Subcutaneous abdominal adipose tissue (tissue), 5 donors: ENCODE results near the gene HMCN2.
A peak's percentile ranks its signal among the peaks of the same experiment; 100 is the strongest.

Experiments
- H3K27ac ChIP-seq: one replicate; pipeline ENCODE4 v1.7.0; 2013; ENCODE audit warnings: low read depth, mild to moderate bottlenecking, inconsistent platforms, low read length, moderate library complexity
- H3K27me3 ChIP-seq, 5 donors: one replicate each; pipeline ENCODE4 v1.7.0; 2013; ENCODE audit warnings: low read length in 5 of 5, inconsistent platforms in 1 of 5; ENCODE audit not compliant: control insufficient read depth in 5 of 5, insufficient read depth in 4 of 5
- H3K36me3 ChIP-seq, 5 donors: one replicate each; pipeline ENCODE4 v1.7.0; 2013; ENCODE audit warnings: low read length in 5 of 5; ENCODE audit not compliant: control insufficient read depth in 5 of 5, insufficient read depth in 5 of 5
- H3K4me1 ChIP-seq, 5 donors: one replicate each; pipeline ENCODE4 v1.7.0; 2013; ENCODE audit warnings: low read length in 5 of 5, mild to moderate bottlenecking in 3 of 5, moderate library complexity in 1 of 5; ENCODE audit not compliant: control insufficient read depth in 5 of 5, insufficient read depth in 5 of 5
- H3K4me3 ChIP-seq, 5 donors: one replicate each; pipeline ENCODE4 v1.7.0; 2013; ENCODE audit warnings: low read length in 5 of 5, low read depth in 1 of 5
- H3K9ac ChIP-seq, 5 donors: one replicate each; pipeline ENCODE4 v1.7.0; 2013; ENCODE audit warnings: low read length in 5 of 5, mild to moderate bottlenecking in 4 of 5, moderate library complexity in 3 of 5
- H3K9me3 ChIP-seq, 5 donors: one replicate each; pipeline ENCODE4 v1.7.0; 2013; ENCODE audit warnings: low read length in 5 of 5; ENCODE audit not compliant: control insufficient read depth in 5 of 5
- donor health status: healthy.
- donor health status: healthy.
- donor health status: healthy.
- donor health status: healthy.
- donor health status: healthy.

Gene HMCN2

GRCh38 chr9:130239741-130240241 is 25.8 kb upstream of the HMCN2 start:
- Histone ChIP-seq H3K27me3 (peaks cover 0 to 12% (median 0%) of the 10 kb centered on the region in 5 donors), H3K27ac (no peak overlapping the region), H3K36me3 (no peaks in the 10 kb centered on the region), H3K4me3 (no peak overlapping the region), H3K4me1 (peaks cover 0 to 15% (median 10%) of the 10 kb centered on the region in 5 donors), H3K9me3 (no peaks in the 10 kb centered on the region), H3K9ac (no peak overlapping the region)

GRCh38 chr9:130240410-130241197 is 25.0 kb upstream of the HMCN2 start:
- Histone ChIP-seq H3K27me3 (peaks cover 0 to 12% (median 0%) of the 10 kb centered on the region in 5 donors), H3K9ac (no peak overlapping the region), H3K36me3 (no peaks in the 10 kb centered on the region), H3K4me3 (no peak overlapping the region), H3K4me1 (peaks cover 0 to 15% (median 10%) of the 10 kb centered on the region in 5 donors), H3K27ac (no peak overlapping the region), H3K9me3 (no peaks in the 10 kb centered on the region)

DNA sequence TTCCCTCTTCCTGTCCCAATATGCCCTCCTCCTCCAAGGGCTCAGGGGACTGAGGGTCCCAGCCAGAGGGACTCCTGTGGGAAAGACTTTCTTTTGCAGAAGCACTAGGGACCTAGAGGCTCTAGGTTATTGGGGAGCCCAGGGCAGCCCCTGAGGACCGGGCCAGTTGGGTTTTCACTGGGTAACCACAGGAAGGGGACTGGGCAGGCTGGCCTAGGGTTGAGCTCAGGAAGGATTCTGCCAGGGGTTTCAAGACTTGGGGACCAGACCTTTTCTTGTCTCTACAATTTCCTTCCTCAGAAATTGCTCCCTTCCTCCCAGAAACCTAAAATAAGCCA is 24.4 kb upstream of the HMCN2 start:
- H3K9me3 ChIP-seq = no peaks in the 10 kb centered on the region
- H3K27ac ChIP-seq = no peak overlapping the region
- no peaks in the 10 kb centered on the region for H3K36me3 ChIP-seq
- H3K9ac ChIP-seq = no peak overlapping the region
- peaks cover 0 to 12% (median 0%) of the 10 kb centered on the region in 5 donors for H3K27me3 ChIP-seq
- peaks cover 0 to 10% (median 6%) of the 10 kb centered on the region in 5 donors for H3K4me1 ChIP-seq
- H3K4me3 ChIP-seq = no peak overlapping the region

- peaks cover 0 to 10% (median 0%) of the 10 kb centered on the region in 5 donors for H3K27me3 ChIP-seq
- no peaks in the 10 kb centered on the region for H3K9me3 ChIP-seq
- peak overlapping the region in 1 of 5 donors; percentile 11 for H3K4me3 ChIP-seq
- peaks cover 0 to 8% (median 6%) of the 10 kb centered on the region in 5 donors for H3K4me1 ChIP-seq
- no peaks in the 10 kb centered on the region for H3K36me3 ChIP-seq
- H3K27ac ChIP-seq = no peak overlapping the region
- no peak overlapping the region for H3K9ac ChIP-seq
Observed at GRCh38 chr9:130242270-130243014, 23.1 kb upstream of the HMCN2 start.

- H3K27ac ChIP-seq = no peak overlapping the region
- no peaks in the 10 kb centered on the region for H3K36me3 ChIP-seq
- no peak overlapping the region for H3K9ac ChIP-seq
- peak overlapping the region in 2 of 5 donors; percentile 11 to 50 for H3K4me3 ChIP-seq
- H3K4me1 ChIP-seq = peaks cover 0 to 8% (median 6%) of the 10 kb centered on the region in 5 donors
- H3K9me3 ChIP-seq = no peaks in the 10 kb centered on the region
- H3K27me3 ChIP-seq = peaks cover 0 to 10% (median 0%) of the 10 kb centered on the region in 5 donors
Observed at GRCh38 chr9:130243015-130243881, 22.3 kb upstream of the HMCN2 start.

GRCh38 chr9:130243882-130244170 is 21.7 kb upstream of the HMCN2 start:
- Histone ChIP-seq H3K27ac (no peak overlapping the region), H3K36me3 (no peaks in the 10 kb centered on the region), H3K4me3 (no peak overlapping the region), H3K27me3 (peaks cover 0 to 10% (median 0%) of the 10 kb centered on the region in 5 donors), H3K9ac (no peak overlapping the region), H3K9me3 (no peaks in the 10 kb centered on the region), H3K4me1 (peaks cover 0 to 8% (median 6%) of the 10 kb centered on the region in 5 donors)

- H3K4me1 ChIP-seq = peaks cover 0 to 8% (median 6%) of the 10 kb centered on the region in 5 donors
Observed at GRCh38 chr9:130244548-130245165, 20.9 kb upstream of the HMCN2 start.

DNA sequence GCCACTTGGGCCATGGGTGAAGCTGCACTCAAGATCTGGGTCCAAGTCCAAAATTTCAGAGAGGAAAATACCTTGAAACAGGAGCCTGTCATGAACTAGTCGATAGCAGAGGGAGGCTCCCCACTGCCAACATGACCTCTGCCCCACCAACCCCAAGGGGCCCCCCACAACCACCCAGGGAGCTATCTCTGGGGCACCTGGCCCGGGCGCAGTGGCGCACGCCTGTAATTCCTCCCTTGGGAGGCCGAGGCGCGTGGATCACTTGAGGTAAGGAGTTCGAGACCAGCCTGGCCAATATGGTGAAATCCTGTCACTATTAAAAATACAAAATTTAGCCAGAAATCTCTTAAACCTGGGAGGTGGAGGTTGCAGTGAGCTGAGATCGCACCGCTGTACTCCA is 20.1 kb upstream of the HMCN2 start:
- peaks cover 0 to 8% (median 6%) of the 10 kb centered on the region in 5 donors for H3K4me1 ChIP-seq
- H3K27me3 ChIP-seq = peaks cover 0 to 10% (median 0%) of the 10 kb centered on the region in 5 donors
- no peak overlapping the region for H3K9ac ChIP-seq
- no peak overlapping the region for H3K27ac ChIP-seq
- H3K36me3 ChIP-seq = no peaks in the 10 kb centered on the region
- no peaks in the 10 kb centered on the region for H3K9me3 ChIP-seq
- H3K4me3 ChIP-seq = no peak overlapping the region

More at GRCh38 chr9:130244548-130245165, 20.9 kb upstream of the HMCN2 start:
- Histone ChIP-seq H3K9ac (no peak overlapping the region), H3K9me3 (no peaks in the 10 kb centered on the region), H3K27ac (no peak overlapping the region), H3K27me3 (peaks cover 0 to 10% (median 0%) of the 10 kb centered on the region in 5 donors), H3K4me3 (no peak overlapping the region), H3K36me3 (no peaks in the 10 kb centered on the region)

DNA sequence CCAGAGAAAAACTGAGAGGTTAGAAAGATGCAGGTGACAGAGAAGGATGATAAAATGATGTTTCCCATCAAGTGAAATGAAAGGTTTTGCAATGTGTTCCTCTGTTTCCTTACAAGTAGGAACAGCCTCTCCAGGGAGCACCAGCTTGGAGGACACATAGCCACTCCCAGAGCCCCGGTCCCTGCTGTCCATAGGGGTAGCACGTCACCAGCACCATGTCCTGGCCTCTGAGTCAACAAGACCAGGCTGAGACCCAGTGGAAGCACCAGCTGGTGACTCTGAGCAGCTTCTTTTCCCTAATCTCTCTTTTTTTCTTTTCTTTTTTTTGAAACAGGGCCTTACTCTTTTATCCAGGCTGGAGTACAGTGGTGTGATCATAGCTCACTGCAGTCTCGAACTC is 19.4 kb upstream of the HMCN2 start:
- H3K9me3 ChIP-seq = peaks cover 0 to 3% (median 2%) of the 10 kb centered on the region in 5 donors
- H3K4me1 ChIP-seq = peaks cover 0 to 8% (median 6%) of the 10 kb centered on the region in 5 donors
- H3K36me3 ChIP-seq = no peaks in the 10 kb centered on the region
- H3K9ac ChIP-seq = no peak overlapping the region
- H3K4me3 ChIP-seq = no peak overlapping the region
- H3K27me3 ChIP-seq = peaks cover 0 to 10% (median 0%) of the 10 kb centered on the region in 5 donors
- no peak overlapping the region for H3K27ac ChIP-seq
